MM.1S (cell line): ENCODE results near the gene NSUN7.

ENCODE experiments used
- DNase-seq: peaks from one replicate; pipeline ENCODE4 v3.0.0-alpha.2; 2015
- H2AFZ ChIP-seq: fragments of 300-600 bp; sonication (generic); 2 replicates; pipeline ENCODE4 v1.6.0; 2016; ENCODE audit warnings: antibody characterized with exemption, low read length
- H3F3A ChIP-seq: fragments of 300-600 bp; sonication (generic); 2 replicates; pipeline ENCODE4 v1.6.1; 2016; ENCODE audit warnings: mild to moderate bottlenecking, antibody characterized with exemption, low read length, moderate library complexity, mixed read lengths; ENCODE audit not compliant: insufficient read depth
- H3K27ac ChIP-seq: fragments of 300-600 bp; sonication (generic); 2 replicates; pipeline ENCODE4 v1.5.1; 2016; ENCODE audit warnings: mild to moderate bottlenecking, low read length
- H3K27me3 ChIP-seq: fragments of 300-600 bp; sonication (generic); replicated peaks from 2 replicates; pipeline ENCODE4 v1.6.0; 2016; ENCODE audit warnings: low read length; ENCODE audit not compliant: insufficient read depth
- H3K36me3 ChIP-seq: fragments of 300-600 bp; sonication (generic); replicated peaks from 2 replicates; pipeline ENCODE4 v1.6.1; 2016; ENCODE audit warnings: mild to moderate bottlenecking, low read length, mixed read lengths; ENCODE audit not compliant: insufficient read depth
- H3K4me1 ChIP-seq: fragments of 300-600 bp; sonication (generic); 2 replicates; pipeline ENCODE4 v1.6.1; 2016; ENCODE audit warnings: low read length, mixed read lengths
- H3K4me2 ChIP-seq: fragments of 300-600 bp; sonication (generic); 2 replicates; pipeline ENCODE4 v1.6.0; 2016; ENCODE audit warnings: low read depth, low read length
- H3K4me3 ChIP-seq: fragments of 300-600 bp; sonication (generic); 2 replicates; pipeline ENCODE4 v1.5.1; 2016; ENCODE audit warnings: low read length, mixed read lengths
- H3K79me2 ChIP-seq: fragments of 300-600 bp; sonication (generic); 2 replicates; pipeline ENCODE4 v1.6.1; 2016; ENCODE audit warnings: mixed run types, low read length, mixed read lengths
- H3K9ac ChIP-seq: fragments of 300-600 bp; sonication (generic); 2 replicates; pipeline ENCODE4 v1.6.1; 2016; ENCODE audit warnings: low read length, mixed read lengths
- H3K9me2 ChIP-seq: fragments of 300-600 bp; sonication (generic); replicated peaks from 2 replicates; pipeline ENCODE4 v1.6.1; 2016; ENCODE audit warnings: mild to moderate bottlenecking, low read length, mixed read lengths; ENCODE audit not compliant: insufficient read depth
- H3K9me3 ChIP-seq: fragments of 300-600 bp; sonication (generic); replicated peaks from 2 replicates; pipeline ENCODE4 v1.6.1; 2016; ENCODE audit warnings: mild to moderate bottlenecking, low read length, mixed read lengths; ENCODE audit not compliant: insufficient read depth
- H4K20me1 ChIP-seq: fragments of 300-600 bp; sonication (generic); 2 replicates; pipeline ENCODE4 v1.6.1; 2016; ENCODE audit warnings: mild to moderate bottlenecking, low read length, moderate library complexity, mixed read lengths; ENCODE audit not compliant: insufficient read depth
- EZH2 ChIP-seq: fragments of 300-600 bp; sonication (generic); optimal IDR thresholded peaks from 2 replicates; pipeline ENCODE3; 2017; ENCODE audit warnings: low read depth, mild to moderate bottlenecking, antibody characterized with exemption, low read length, mixed read lengths
- EZH2phosphoT487 ChIP-seq: fragments of 300-600 bp; sonication (generic); IDR thresholded peaks from 2 replicates; pipeline ENCODE4 v1.6.1; 2018; ENCODE audit warnings: antibody characterized with exemption, low read length
- TF ChIP-seq, protein P1 (sequence below): fragments of 300-600 bp; sonication (generic); IDR thresholded peaks from 2 replicates; pipeline ENCODE4 v1.5.1; 2016; ENCODE audit warnings: antibody characterized with exemption, low read length, mixed read lengths

Gene NSUN7

DNA sequence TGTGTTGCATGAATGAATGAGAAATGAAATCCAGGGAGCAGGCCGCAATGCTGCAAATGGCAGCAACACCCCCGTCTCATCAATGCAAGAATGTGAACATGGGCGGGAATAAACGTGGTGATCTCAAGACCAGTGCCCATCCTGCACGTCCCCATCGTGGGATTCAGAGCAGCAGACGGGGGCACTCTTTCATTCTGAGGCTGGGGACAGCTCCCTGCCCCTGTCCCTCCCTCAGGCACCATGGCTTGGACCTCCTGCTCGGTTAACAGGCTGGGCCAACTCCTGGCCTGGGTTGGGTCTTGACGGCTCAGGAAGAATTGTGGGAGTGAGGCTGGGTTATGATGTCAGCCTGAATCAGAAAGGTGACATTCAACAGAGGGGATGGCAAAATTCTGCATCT is 78.9 kb downstream of the NSUN7 start:
- Histone ChIP-seq H3K36me3 (no peaks in the 10 kb centered on the region), H4K20me1 (no peaks in the 10 kb centered on the region)
- no peak for DNase-seq

DNA sequence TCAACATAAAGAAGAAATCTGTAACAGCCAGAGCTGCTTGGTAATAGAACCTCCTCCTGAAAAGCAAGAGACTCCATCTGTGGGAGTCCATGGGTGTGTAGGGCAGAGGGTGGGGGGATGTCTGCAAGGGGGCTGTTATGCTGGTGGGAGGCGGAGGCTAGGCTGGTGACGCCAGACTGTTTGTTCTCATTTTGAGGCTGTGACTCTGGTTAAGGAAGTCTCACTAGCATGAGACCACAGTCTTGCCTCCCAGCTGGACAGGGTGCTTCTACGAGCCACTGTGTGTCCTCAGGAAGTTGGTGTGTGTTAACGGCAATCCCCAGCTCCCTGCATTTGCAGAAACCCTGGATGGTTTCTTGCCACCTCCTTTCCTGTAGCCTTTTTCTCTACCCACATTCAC is 79.8 kb downstream of the NSUN7 start:
- H3K9me3 ChIP-seq, result no peaks in the 10 kb centered on the region
- no peaks in the 10 kb centered on the region for H3K36me3 ChIP-seq
- no peaks in the 10 kb centered on the region for H3K9me2 ChIP-seq
- DNase-seq, result no peak
- no peaks in the 10 kb centered on the region for H3K4me1 ChIP-seq
- H3K4me2 ChIP-seq, result no peak overlapping the region
- no peak overlapping the region for H3K9ac ChIP-seq
- no peaks in the 10 kb centered on the region for H3K27me3 ChIP-seq
- no peaks in the 10 kb centered on the region for H4K20me1 ChIP-seq
- H3K79me2 ChIP-seq, result no peaks in the 10 kb centered on the region
- H3K27ac ChIP-seq, result no peak overlapping the region
- H2AFZ ChIP-seq, result no peak overlapping the region
- TF ChIP-seq EZH2phosphoT487, result no peak
- H3K4me3 ChIP-seq, result no peak overlapping the region
- H3F3A ChIP-seq, result no peaks in the 10 kb centered on the region

More for the DNA sequence above, 78.9 kb downstream of the NSUN7 start:
- no peaks in the 10 kb centered on the region for H3K79me2 ChIP-seq
- H3K9me2 ChIP-seq, result no peaks in the 10 kb centered on the region
- H3K4me1 ChIP-seq, result no peaks in the 10 kb centered on the region
- H2AFZ ChIP-seq, result no peak overlapping the region
- no peak overlapping the region for H3K4me3 ChIP-seq
- no peak overlapping the region for H3K27ac ChIP-seq
- no peaks in the 10 kb centered on the region for H3K9me3 ChIP-seq
- no peak overlapping the region for H3K9ac ChIP-seq
- H3K27me3 ChIP-seq, result no peaks in the 10 kb centered on the region
- TF ChIP-seq EZH2 (no peak), EZH2phosphoT487 (no peak)
- TF ChIP-seq, protein P1, sequence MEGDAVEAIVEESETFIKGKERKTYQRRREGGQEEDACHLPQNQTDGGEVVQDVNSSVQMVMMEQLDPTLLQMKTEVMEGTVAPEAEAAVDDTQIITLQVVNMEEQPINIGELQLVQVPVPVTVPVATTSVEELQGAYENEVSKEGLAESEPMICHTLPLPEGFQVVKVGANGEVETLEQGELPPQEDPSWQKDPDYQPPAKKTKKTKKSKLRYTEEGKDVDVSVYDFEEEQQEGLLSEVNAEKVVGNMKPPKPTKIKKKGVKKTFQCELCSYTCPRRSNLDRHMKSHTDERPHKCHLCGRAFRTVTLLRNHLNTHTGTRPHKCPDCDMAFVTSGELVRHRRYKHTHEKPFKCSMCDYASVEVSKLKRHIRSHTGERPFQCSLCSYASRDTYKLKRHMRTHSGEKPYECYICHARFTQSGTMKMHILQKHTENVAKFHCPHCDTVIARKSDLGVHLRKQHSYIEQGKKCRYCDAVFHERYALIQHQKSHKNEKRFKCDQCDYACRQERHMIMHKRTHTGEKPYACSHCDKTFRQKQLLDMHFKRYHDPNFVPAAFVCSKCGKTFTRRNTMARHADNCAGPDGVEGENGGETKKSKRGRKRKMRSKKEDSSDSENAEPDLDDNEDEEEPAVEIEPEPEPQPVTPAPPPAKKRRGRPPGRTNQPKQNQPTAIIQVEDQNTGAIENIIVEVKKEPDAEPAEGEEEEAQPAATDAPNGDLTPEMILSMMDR, result no peak
- H3F3A ChIP-seq, result no peaks in the 10 kb centered on the region
- H3K4me2 ChIP-seq, result no peak overlapping the region

DNA sequence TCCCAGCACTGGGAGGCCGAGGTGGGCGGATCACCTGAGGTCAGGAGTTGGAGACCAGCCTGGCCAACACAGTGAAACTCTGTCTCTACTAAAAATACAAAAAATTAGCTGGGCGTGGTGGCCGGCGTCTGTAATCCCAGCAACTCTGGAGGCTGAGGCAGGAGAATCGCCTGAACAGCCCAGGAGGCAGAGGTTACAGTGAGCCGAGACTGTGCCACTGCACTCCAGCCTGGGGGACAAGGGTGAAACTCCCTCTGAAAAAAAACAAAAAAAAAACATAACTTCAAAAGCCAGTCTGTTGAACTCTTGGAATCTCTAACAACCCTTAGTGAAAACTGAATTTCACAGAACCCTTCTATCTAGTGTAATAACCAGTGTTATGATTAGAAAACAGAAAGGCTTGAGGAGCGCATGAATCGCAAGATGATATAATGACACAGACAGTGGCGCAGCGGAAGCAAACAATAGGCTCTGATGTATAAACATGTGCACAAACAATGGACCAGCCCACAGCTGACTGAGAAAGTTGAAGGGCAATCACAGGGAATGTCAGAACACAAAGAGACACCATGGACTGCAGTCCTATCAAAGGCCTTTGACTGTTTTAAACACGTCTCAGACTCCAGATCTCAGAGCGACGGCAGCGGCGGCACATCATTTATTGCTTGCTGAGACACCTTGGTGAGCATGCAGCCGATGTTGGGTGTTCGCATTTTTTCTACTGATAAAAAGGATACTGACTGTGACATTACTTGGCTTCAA is 81.6 kb downstream of the NSUN7 start:
- Histone ChIP-seq H3K79me2 (no peaks in the 10 kb centered on the region), H3K4me3 (no peak overlapping the region), H3K9me2 (no peaks in the 10 kb centered on the region), H3K4me1 (no peaks in the 10 kb centered on the region), H3K27me3 (no peaks in the 10 kb centered on the region), H2AFZ (no peak overlapping the region), H3F3A (no peaks in the 10 kb centered on the region), H3K9ac (no peak overlapping the region), H3K36me3 (no peaks in the 10 kb centered on the region), H3K27ac (no peak overlapping the region), H3K4me2 (no peak overlapping the region), H3K9me3 (no peaks in the 10 kb centered on the region), H4K20me1 (no peaks in the 10 kb centered on the region)
- no peak for DNase-seq
- no peak for TF ChIP-seq EZH2phosphoT487
- TF ChIP-seq, protein P1, result no peak
- TF ChIP-seq EZH2, result no peak

DNA sequence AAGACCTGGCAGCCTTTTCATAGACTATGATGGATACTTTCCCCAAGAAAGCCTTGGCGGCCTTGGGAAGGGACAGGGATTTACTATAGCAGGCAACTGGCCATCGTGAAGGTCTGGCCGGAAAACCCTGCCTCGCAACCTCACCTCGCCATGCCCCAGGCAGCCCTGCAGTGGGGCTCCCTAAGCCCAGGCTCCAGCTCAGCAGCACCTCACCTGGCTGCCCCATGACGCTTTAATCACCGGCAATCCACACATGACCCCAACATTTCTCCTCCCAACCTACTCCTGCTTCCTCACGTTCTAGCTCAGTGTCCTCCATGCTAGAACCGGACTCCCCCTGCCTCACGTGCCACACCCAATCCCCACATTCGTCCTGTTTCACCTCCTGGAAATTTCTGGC is 82.4 kb downstream of the NSUN7 start:
- no peak for DNase-seq
- no peaks in the 10 kb centered on the region for H3K36me3 ChIP-seq
- no peak overlapping the region for H2AFZ ChIP-seq
- no peaks in the 10 kb centered on the region for H3K4me1 ChIP-seq
- TF ChIP-seq, protein P1, result no peak
- no peak for TF ChIP-seq EZH2
- no peak for TF ChIP-seq EZH2phosphoT487
- no peak overlapping the region for H3K27ac ChIP-seq
- H3K27me3 ChIP-seq, result no peaks in the 10 kb centered on the region
- H4K20me1 ChIP-seq, result no peaks in the 10 kb centered on the region
- no peaks in the 10 kb centered on the region for H3F3A ChIP-seq
- no peak overlapping the region for H3K9ac ChIP-seq
- no peaks in the 10 kb centered on the region for H3K79me2 ChIP-seq
- no peak overlapping the region for H3K4me2 ChIP-seq
- H3K4me3 ChIP-seq, result no peak overlapping the region
- H3K9me3 ChIP-seq, result no peaks in the 10 kb centered on the region
- H3K9me2 ChIP-seq, result no peaks in the 10 kb centered on the region
